HG03039 (cell line): Measurements from ENCODE around the gene MYMX.
"Not testable (repeated sequence)": the region's sequence is repeated elsewhere in the genome, so short reads cannot be mapped to it uniquely, and the experiment has no call there.

Source experiments
- ATAC-seq: cut with Tn5 transposase; IDR thresholded peaks from one replicate; pipeline ENCODE4 v1.9.1; 2021; ENCODE audit warnings: mild to moderate bottlenecking, moderate library complexity; ENCODE audit not compliant: unreplicated experiment

The MYMX gene

GRCh38 chr6:44185953-44186634 lies 30.6 kb upstream of the MYMX start:
- no peak for ATAC-seq

GRCh38 chr6:44186635-44187025 lies 30.1 kb upstream of the MYMX start:
- ATAC-seq, result no peak

- no peak for ATAC-seq
Observed at GRCh38 chr6:44188819-44189218, 27.9 kb upstream of the MYMX start.

- no peak for ATAC-seq
Observed at GRCh38 chr6:44189257-44189656, 27.5 kb upstream of the MYMX start.

GRCh38 chr6:44190715-44191114 lies 26.0 kb upstream of the MYMX start:
- peak; percentile 66 for ATAC-seq

GRCh38 chr6:44192428-44193041 lies 24.2 kb upstream of the MYMX start:
- ATAC-seq, result no peak

- no peak for ATAC-seq
Observed at GRCh38 chr6:44193307-44193910, 23.3 kb upstream of the MYMX start.

- no peak for ATAC-seq
Observed at GRCh38 chr6:44194326-44194725, 22.4 kb upstream of the MYMX start.

GRCh38 chr6:44196351-44196750 lies 20.4 kb upstream of the MYMX start:
- ATAC-seq, result not testable (repeated sequence)

GRCh38 chr6:44198684-44199083 lies 18.0 kb upstream of the MYMX start:
- ATAC-seq, result no peak

- no peak for ATAC-seq
Observed at GRCh38 chr6:44199883-44200282, 16.8 kb upstream of the MYMX start.

- ATAC-seq, result no peak
Observed at GRCh38 chr6:44201200-44201599, 15.5 kb upstream of the MYMX start.

- no peak for ATAC-seq
Observed at GRCh38 chr6:44201638-44202303, 15.0 kb upstream of the MYMX start.

GRCh38 chr6:44202332-44202971 lies 14.3 kb upstream of the MYMX start:
- ATAC-seq, result no peak

GRCh38 chr6:44202972-44203750 lies 13.6 kb upstream of the MYMX start:
- ATAC-seq, result no peak

- no peak for ATAC-seq
Observed at GRCh38 chr6:44203955-44204354, 12.8 kb upstream of the MYMX start.

GRCh38 chr6:44207966-44208365 lies 8.8 kb upstream of the MYMX start:
- no peak for ATAC-seq

- ATAC-seq, result no peak
Observed at GRCh38 chr6:44211284-44211683, 5.4 kb upstream of the MYMX start.

GRCh38 chr6:44214307-44214706 lies 2.4 kb upstream of the MYMX start:
- ATAC-seq, result no peak

- no peak for ATAC-seq
Observed at GRCh38 chr6:44217332-44218143, 812 bp downstream of the MYMX start.
